ENCODE results near the gene GTF3C5. TPM values are rescaled to one million over a fixed set of nuclear protein-coding genes. Genes with fewer than 3 reads are reported as not detected.

The GTF3C5 gene
- total and polyA plus RNA-seq, 10 of the 15 experiments (the other 5 are each of a cell fraction or from before 2014, with no cell fraction given) = 2.2 to 81.1 (median 68.7) TPM

DNA sequence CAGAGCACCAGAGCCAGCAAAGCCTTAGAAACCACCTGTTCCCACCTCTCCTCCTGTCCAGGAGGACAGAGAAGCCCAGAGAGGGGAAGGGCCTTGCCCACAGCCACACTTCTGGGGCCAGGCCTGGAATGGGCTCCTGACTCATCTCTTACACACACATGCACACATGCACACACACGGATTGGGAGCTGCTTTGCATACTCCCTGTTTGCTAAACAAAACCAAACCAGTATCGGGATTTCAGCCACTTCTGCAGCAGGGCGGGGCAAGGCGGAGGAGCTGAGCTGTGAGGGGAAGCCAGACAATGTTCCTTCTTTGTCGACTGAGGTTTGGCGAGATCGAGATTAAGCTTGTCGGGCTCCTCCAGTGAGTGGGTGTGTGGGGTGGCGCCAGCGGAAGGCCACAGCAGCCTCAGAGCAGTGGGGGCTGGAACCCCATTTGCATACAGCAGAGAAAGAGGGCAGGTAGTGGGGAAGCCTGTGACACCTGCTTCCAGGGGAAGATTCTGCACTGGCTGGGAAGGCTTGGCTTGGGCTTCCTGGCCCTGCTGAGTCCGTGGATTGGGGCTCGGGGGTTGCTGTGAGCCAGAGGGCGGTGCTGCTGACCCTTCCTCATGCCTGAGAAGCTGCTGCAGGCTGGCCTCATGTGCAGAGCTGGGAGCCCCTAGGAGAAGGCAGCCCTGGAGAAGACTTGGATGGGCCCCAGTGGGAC is 36.2 kb upstream of the GTF3C5 start:
- BruUV-seq (replicated peaks) = no TSS peak
- FAIRE-seq = peak; percentile 95
- no peak overlapping the region for H3K27ac ChIP-seq (ENCODE audit: control insufficient read depth, insufficient read depth)

More for the DNA sequence above, 36.2 kb upstream of the GTF3C5 start:
- no peaks in the 10 kb centered on the region for H4K20me1 ChIP-seq (ENCODE audit: control insufficient read depth, insufficient read depth)
- SMC1A ChIA-PET (ENCODE audit: uncharacterized antibody, unreplicated experiment) = interaction anchor here (1.0 kb wide), 1 partner anchor 14 kb away, joined by 4 read pairs; no protein-coding TSS in a partner anchor
- H3K9ac ChIP-seq (ENCODE audit: control insufficient read depth, insufficient read depth, low read length) = no peak overlapping the region
- POLR2A ChIA-PET = interaction anchor here (0.6 kb wide), 1 partner anchor 12 kb away, joined by 3 read pairs; no protein-coding TSS in a partner anchor
- DNase-seq (ENCODE audit: low read depth, low spot score) (no peak), ATAC-seq (peak; percentile 80)
- peaks cover 2 to 5% of the 10 kb centered on the region in 2 experiments for H3K27me3 ChIP-seq (replicated peaks in 1 of 2; ENCODE audit: control insufficient read depth in 2 of 2, insufficient read depth in 2 of 2, low read length in 1 of 2)
- no peaks in the 10 kb centered on the region for H3K36me3 ChIP-seq (ENCODE audit: control insufficient read depth in 2 of 2, insufficient read depth in 2 of 2, low read length in 1 of 2)
- RAD21 ChIA-PET (ENCODE audit: unreplicated experiment) = no interaction called here
- TF ChIP-seq RUNX3 (IDR thresholded peaks at IDR 0.05; ENCODE audit: low read length) (peak; percentile 22; the same call in 1 of the 2 replicates), BCL3 (IDR thresholded peaks at IDR 0.05; ENCODE audit: borderline replicate concordance, insufficient read depth, low read depth, low read length, poor library complexity, severe bottlenecking) (peak; percentile 66), IKZF2 (IDR thresholded peaks at IDR 0.05) (peak; percentile 36 to 52; a peak in 3 of 4 replicates), ZNF384 (IDR thresholded peaks at IDR 0.05; ENCODE audit: borderline replicate concordance, low read depth, low read length) (no peak), RFX5 (IDR thresholded peaks at IDR 0.05; ENCODE audit: low read depth, low read length) (no peak), POU2F2 (IDR thresholded peaks at IDR 0.05; ENCODE audit: borderline replicate concordance, low read depth, low read length) (peak; percentile 95), EGR1 (IDR thresholded peaks at IDR 0.05; ENCODE audit: borderline replicate concordance in 1 of 2, low read depth in 2 of 2, low read length in 2 of 2) (peak in 1 of 2 experiments; percentile 42; a peak in 1 of 3 replicates), IKZF1 (conservative IDR thresholded peaks at IDR 0.05) (peak; percentile 17; the same call in 1 of the 2 replicates), SMC3 (IDR thresholded peaks at IDR 0.05; ENCODE audit: borderline replicate concordance, low read length) (no peak)
- TF ChIP-seq, protein P1, sequence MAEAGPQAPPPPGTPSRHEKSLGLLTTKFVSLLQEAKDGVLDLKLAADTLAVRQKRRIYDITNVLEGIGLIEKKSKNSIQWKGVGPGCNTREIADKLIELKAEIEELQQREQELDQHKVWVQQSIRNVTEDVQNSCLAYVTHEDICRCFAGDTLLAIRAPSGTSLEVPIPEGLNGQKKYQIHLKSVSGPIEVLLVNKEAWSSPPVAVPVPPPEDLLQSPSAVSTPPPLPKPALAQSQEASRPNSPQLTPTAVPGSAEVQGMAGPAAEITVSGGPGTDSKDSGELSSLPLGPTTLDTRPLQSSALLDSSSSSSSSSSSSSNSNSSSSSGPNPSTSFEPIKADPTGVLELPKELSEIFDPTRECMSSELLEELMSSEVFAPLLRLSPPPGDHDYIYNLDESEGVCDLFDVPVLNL (IDR thresholded peaks at IDR 0.05; ENCODE audit: low read depth, low read length) = no peak
- no peak overlapping the region for H3K4me3 ChIP-seq
- no peaks in the 10 kb centered on the region for H3K9me3 ChIP-seq (replicated peaks; ENCODE audit: control insufficient read depth, insufficient read depth, low read length)
- CTCF ChIA-PET = interaction anchor here (0.6 to 0.7 kb wide), 2 partner anchors 18 to 27 kb away, joined by 3 read pairs; no protein-coding TSS in a partner anchor
- H3K4me1 ChIP-seq (ENCODE audit: control insufficient read depth, insufficient read depth, low read length) = peaks cover 17% of the 10 kb centered on the region
- intact Hi-C loops (cut with micrococcal nuclease; ENCODE audit: unreplicated experiment) = no loop called here
- H3K4me2 ChIP-seq (ENCODE audit: control insufficient read depth, insufficient read depth) = peak overlapping the region; percentile 12
- WGBS (ENCODE audit: insufficient coverage, insufficient replicate concordance, low lambda C conversion rate, missing lambda C conversion rate) = 5% methylated on average over 13 of the region's 13 CpGs
- no peaks in the 10 kb centered on the region for H3K79me2 ChIP-seq (ENCODE audit: control insufficient read depth, insufficient read depth, low read length)
- in situ Hi-C loops (cut with MboI) = no loop called here
- no peak overlapping the region; the same call in 1 of the 2 replicates for H2AFZ ChIP-seq (ENCODE audit: control insufficient read depth, low read depth, low read length)
